ENCODE results near the gene CNTNAP1. TPM values are rescaled to one million over a fixed set of nuclear protein-coding genes. Genes with fewer than 3 reads are reported as not detected.
"Not testable (repeated sequence)": the region's sequence is repeated elsewhere in the genome, so short reads cannot be mapped to it uniquely, and the experiment has no call there.

Gene CNTNAP1
- total RNA-seq, 1 donor from 2014 or later, result 21.3 TPM

GRCh38 chr17:42725143-42725542 lies 42.8 kb downstream of the CNTNAP1 start:
- Mint-ChIP-seq H3K4me1 (peaks cover 2% of the 10 kb centered on the region), H3K27ac (no peak overlapping the region), H3K27me3 (no peaks in the 10 kb centered on the region), H3K36me3 (ENCODE audit: low read depth) (peaks cover 66% of the 10 kb centered on the region), H3K4me3 (no peak overlapping the region), H3K9me3 (no peaks in the 10 kb centered on the region)
- TF ChIP-seq CTCF (IDR thresholded peaks at IDR 0.05), result no peak
- ChIA-PET POLR2A (no interaction called here), CTCF (interaction anchor here (0.6 to 3.1 kb wide), 3 partner anchors 38 to 332 kb away, joined by 3 to 10 read pairs (median 6); no protein-coding TSS in a partner anchor)
- intact Hi-C loops (cut with micrococcal nuclease), result no loop called here
- DNase-seq (no peak), ATAC-seq (ENCODE audit: low read depth) (no peak)

- Mint-ChIP-seq H3K36me3 (ENCODE audit: low read depth) (peaks cover 15% of the 10 kb centered on the region), H3K4me1 (peaks cover 34% of the 10 kb centered on the region), H3K27ac (no peak overlapping the region), H3K4me3 (no peak overlapping the region), H3K9me3 (no peaks in the 10 kb centered on the region), H3K27me3 (no peaks in the 10 kb centered on the region)
- TF ChIP-seq CTCF (IDR thresholded peaks at IDR 0.05), result no peak
- DNase-seq (no peak), ATAC-seq (ENCODE audit: low read depth) (no peak)
- ChIA-PET POLR2A (no interaction called here), CTCF (no interaction called here)
- intact Hi-C loops (cut with micrococcal nuclease), result loop anchor here (5.0 to 10.0 kb wide), 2 partner anchors 82 to 244 kb away; partner anchors contain the start of genes BECN1, PTGES3L and RUNDC1
Observed at GRCh38 chr17:42740699-42741098, 58.4 kb downstream of the CNTNAP1 start.

GRCh38 chr17:42742916-42743315 lies 60.6 kb downstream of the CNTNAP1 start:
- H3K27me3 Mint-ChIP-seq; ATAC-seq (ENCODE audit: low read depth); DNase-seq; H3K9me3 Mint-ChIP-seq: not testable (repeated sequence)
- POLR2A ChIA-PET, result interaction anchor here (0.6 to 2.2 kb wide), 11 partner anchors 9 to 394 kb away, joined by 3 to 10 read pairs (median 4); partner anchors contain the start of gene BECN1
- H3K36me3 Mint-ChIP-seq (ENCODE audit: low read depth), result peaks cover 10% of the 10 kb centered on the region
- CTCF ChIA-PET, result interaction anchor here (1.3 to 1.7 kb wide), 2 partner anchors 19 to 31 kb away, joined by 3 to 6 read pairs; partner anchors contain the start of genes RAMP2 and VPS25
- peaks cover 28% of the 10 kb centered on the region for H3K4me1 Mint-ChIP-seq
- H3K4me3 Mint-ChIP-seq, result peak overlapping the region; percentile 46
- peak overlapping the region; percentile 61 for H3K27ac Mint-ChIP-seq
- intact Hi-C loops (cut with micrococcal nuclease), result loop anchor here (5.0 to 10.0 kb wide), 2 partner anchors 79 to 242 kb away; partner anchors contain the start of genes BECN1, PTGES3L and RUNDC1

- H3K27ac Mint-ChIP-seq, result peak overlapping the region; percentile 96
Observed at GRCh38 chr17:42743595-42744282, 61.4 kb downstream of the CNTNAP1 start.

More at GRCh38 chr17:42743595-42744282, 61.4 kb downstream of the CNTNAP1 start:
- Mint-ChIP-seq H3K9me3 (no peaks in the 10 kb centered on the region), H3K36me3 (ENCODE audit: low read depth) (peaks cover 10% of the 10 kb centered on the region), H3K4me1 (peaks cover 28% of the 10 kb centered on the region), H3K4me3 (peak overlapping the region; percentile 96), H3K27me3 (peaks cover 4% of the 10 kb centered on the region)
- intact Hi-C loops (cut with micrococcal nuclease), result loop anchor here (1.0 to 10.0 kb wide), 4 partner anchors 20 to 241 kb away; partner anchors contain the start of genes BECN1, PTGES3L, RUNDC1 and VPS25
- ATAC-seq (ENCODE audit: low read depth) (no peak), DNase-seq (no peak)
- POLR2A ChIA-PET, result interaction anchor here (0.5 to 2.2 kb wide), 16 partner anchors 10 to 1442 kb away, joined by 3 to 12 read pairs (median 4); partner anchors contain the start of genes BECN1, RETREG3, TUBG1 and VPS25
- no peak for TF ChIP-seq CTCF (IDR thresholded peaks at IDR 0.05)
- CTCF ChIA-PET, result interaction anchor here (1.1 to 1.7 kb wide), 4 partner anchors 18 to 34 kb away, joined by 3 to 6 read pairs (median 4); partner anchors contain the start of genes RAMP2 and VPS25
